Measurements from ENCODE around the gene SCP2.

Gene SCP2

DNA sequence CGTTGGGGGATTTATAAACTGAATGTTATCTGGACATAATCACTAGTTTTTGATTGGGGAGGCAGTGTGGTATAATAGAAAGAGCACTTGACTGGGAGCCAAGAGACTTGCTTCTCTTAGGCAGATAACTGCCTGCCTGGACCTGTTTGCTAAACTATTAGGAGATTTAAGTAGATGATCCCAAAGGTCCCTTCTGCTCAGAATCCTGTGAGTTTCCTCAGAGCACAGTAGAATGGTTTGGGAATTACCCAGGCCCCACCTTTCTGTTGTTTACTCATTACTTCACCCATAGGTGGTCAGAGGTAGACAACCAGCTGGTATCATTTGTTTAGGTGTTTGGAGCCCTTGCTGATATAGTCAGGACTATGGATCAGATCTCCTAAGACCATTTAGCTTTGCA is 124.6 kb downstream of the SCP2 start:
- no peak for ATAC-seq
- TF ChIP-seq, protein P1, sequence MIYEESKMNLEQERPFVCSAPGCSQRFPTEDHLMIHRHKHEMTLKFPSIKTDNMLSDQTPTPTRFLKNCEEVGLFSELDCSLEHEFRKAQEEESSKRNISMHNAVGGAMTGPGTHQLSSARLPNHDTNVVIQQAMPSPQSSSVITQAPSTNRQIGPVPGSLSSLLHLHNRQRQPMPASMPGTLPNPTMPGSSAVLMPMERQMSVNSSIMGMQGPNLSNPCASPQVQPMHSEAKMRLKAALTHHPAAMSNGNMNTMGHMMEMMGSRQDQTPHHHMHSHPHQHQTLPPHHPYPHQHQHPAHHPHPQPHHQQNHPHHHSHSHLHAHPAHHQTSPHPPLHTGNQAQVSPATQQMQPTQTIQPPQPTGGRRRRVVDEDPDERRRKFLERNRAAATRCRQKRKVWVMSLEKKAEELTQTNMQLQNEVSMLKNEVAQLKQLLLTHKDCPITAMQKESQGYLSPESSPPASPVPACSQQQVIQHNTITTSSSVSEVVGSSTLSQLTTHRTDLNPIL (CRISPR knock-in tag; IDR thresholded peaks at IDR 0.05; ENCODE audit: low read depth): no peak
- TF ChIP-seq ZFP30 (CRISPR knock-in tag; IDR thresholded peaks at IDR 0.05) (no peak), ZNF70 (CRISPR knock-in tag; IDR thresholded peaks at IDR 0.05) (no peak), PPARA (CRISPR knock-in tag; IDR thresholded peaks at IDR 0.05; ENCODE audit: borderline replicate concordance) (no peak), ARNTL (CRISPR knock-in tag; IDR thresholded peaks at IDR 0.05; ENCODE audit: borderline replicate concordance, low read depth) (no peak), BACH2 (CRISPR knock-in tag; IDR thresholded peaks at IDR 0.05; ENCODE audit: borderline replicate concordance) (no peak), PATZ1 (CRISPR knock-in tag; IDR thresholded peaks at IDR 0.05; ENCODE audit: borderline replicate concordance) (no peak), ZC3H10 (CRISPR knock-in tag; IDR thresholded peaks at IDR 0.05) (no peak), TCF4 (CRISPR knock-in tag; IDR thresholded peaks at IDR 0.05; ENCODE audit: borderline replicate concordance) (no peak), OSR1 (CRISPR knock-in tag; IDR thresholded peaks at IDR 0.05) (no peak)
- TF ChIP-seq, protein P2, sequence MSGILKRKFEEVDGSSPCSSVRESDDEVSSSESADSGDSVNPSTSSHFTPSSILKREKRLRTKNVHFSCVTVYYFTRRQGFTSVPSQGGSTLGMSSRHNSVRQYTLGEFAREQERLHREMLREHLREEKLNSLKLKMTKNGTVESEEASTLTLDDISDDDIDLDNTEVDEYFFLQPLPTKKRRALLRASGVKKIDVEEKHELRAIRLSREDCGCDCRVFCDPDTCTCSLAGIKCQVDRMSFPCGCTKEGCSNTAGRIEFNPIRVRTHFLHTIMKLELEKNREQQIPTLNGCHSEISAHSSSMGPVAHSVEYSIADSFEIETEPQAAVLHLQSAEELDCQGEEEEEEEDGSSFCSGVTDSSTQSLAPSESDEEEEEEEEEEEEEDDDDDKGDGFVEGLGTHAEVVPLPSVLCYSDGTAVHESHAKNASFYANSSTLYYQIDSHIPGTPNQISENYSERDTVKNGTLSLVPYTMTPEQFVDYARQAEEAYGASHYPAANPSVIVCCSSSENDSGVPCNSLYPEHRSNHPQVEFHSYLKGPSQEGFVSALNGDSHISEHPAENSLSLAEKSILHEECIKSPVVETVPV (CRISPR knock-in tag; IDR thresholded peaks at IDR 0.05): no peak

- TF ChIP-seq ZFP30 (CRISPR knock-in tag; IDR thresholded peaks at IDR 0.05) (no peak), BACH2 (CRISPR knock-in tag; IDR thresholded peaks at IDR 0.05; ENCODE audit: borderline replicate concordance) (no peak), TCF4 (CRISPR knock-in tag; IDR thresholded peaks at IDR 0.05; ENCODE audit: borderline replicate concordance) (no peak), ESRRG (CRISPR knock-in tag; IDR thresholded peaks at IDR 0.05) (no peak), ISL1 (CRISPR knock-in tag; IDR thresholded peaks at IDR 0.05) (no peak), ZNF70 (CRISPR knock-in tag; IDR thresholded peaks at IDR 0.05) (no peak), PPARA (CRISPR knock-in tag; IDR thresholded peaks at IDR 0.05; ENCODE audit: borderline replicate concordance) (no peak), ZNF565 (CRISPR knock-in tag; conservative IDR thresholded peaks at IDR 0.05; ENCODE audit: low read depth) (no peak), PATZ1 (CRISPR knock-in tag; IDR thresholded peaks at IDR 0.05; ENCODE audit: borderline replicate concordance) (no peak), OSR1 (CRISPR knock-in tag; IDR thresholded peaks at IDR 0.05) (no peak), TOX (CRISPR knock-in tag; IDR thresholded peaks at IDR 0.05; ENCODE audit: borderline replicate concordance) (no peak), SNAI2 (CRISPR knock-in tag; IDR thresholded peaks at IDR 0.05) (no peak), ZC3H10 (CRISPR knock-in tag; IDR thresholded peaks at IDR 0.05) (no peak)
- no peak for ATAC-seq
Measured at GRCh38 chr1:53057127-53057526, 130.1 kb downstream of the SCP2 start.

- TF ChIP-seq OSR1 (CRISPR knock-in tag; IDR thresholded peaks at IDR 0.05): no peak
- ATAC-seq: no peak
Measured at GRCh38 chr1:53060579-53060978, 133.5 kb downstream of the SCP2 start.

- no peak for ATAC-seq
- no peak for TF ChIP-seq TOX (CRISPR knock-in tag; IDR thresholded peaks at IDR 0.05; ENCODE audit: borderline replicate concordance)
- no peak for TF ChIP-seq BACH2 (CRISPR knock-in tag; IDR thresholded peaks at IDR 0.05; ENCODE audit: borderline replicate concordance)
- TF ChIP-seq ARNTL (CRISPR knock-in tag; IDR thresholded peaks at IDR 0.05; ENCODE audit: borderline replicate concordance, low read depth): no peak
- TF ChIP-seq ZFP3 (CRISPR knock-in tag; IDR thresholded peaks at IDR 0.05): no peak
- TF ChIP-seq POU6F1 (CRISPR knock-in tag; IDR thresholded peaks at IDR 0.05; ENCODE audit: borderline replicate concordance, low read depth): no peak
- no peak for TF ChIP-seq ZNF8 (CRISPR knock-in tag; IDR thresholded peaks at IDR 0.05)
- no peak for TF ChIP-seq TCF4 (CRISPR knock-in tag; IDR thresholded peaks at IDR 0.05; ENCODE audit: borderline replicate concordance)
- no peak for TF ChIP-seq OSR1 (CRISPR knock-in tag; IDR thresholded peaks at IDR 0.05)
- no peak for TF ChIP-seq ZC3H10 (CRISPR knock-in tag; IDR thresholded peaks at IDR 0.05)
- TF ChIP-seq CSDC2 (CRISPR knock-in tag; IDR thresholded peaks at IDR 0.05): no peak
- no peak for TF ChIP-seq RARB (CRISPR knock-in tag; IDR thresholded peaks at IDR 0.05)
- TF ChIP-seq GLIS3 (CRISPR knock-in tag; IDR thresholded peaks at IDR 0.05): no peak
- no peak for TF ChIP-seq SNAI2 (CRISPR knock-in tag; IDR thresholded peaks at IDR 0.05)
Measured at GRCh38 chr1:53061123-53061858, 134.2 kb downstream of the SCP2 start.

All from SK-N-SH treated with all-trans-retinoic acid at 6 μM for 48 hours (cell line).